Esophagus muscularis mucosa (tissue), 4 donors: ENCODE measurements around the gene CDC45. TPM values are rescaled to one million over a fixed set of nuclear protein-coding genes. Genes with fewer than 3 reads are reported as not detected.
"Not testable (repeated sequence)": the region's sequence is repeated elsewhere in the genome, so short reads cannot be mapped to it uniquely, and the experiment has no call there.

Source experiments
- DNase-seq: peaks from one replicate; pipeline ENCODE4 v3.0.0-alpha.2; 2017; ENCODE audit errors: extremely low spot score
- H3K27ac ChIP-seq, 4 donors: fragments of 200-600 bp; sonication (generic); replicated peaks in 1 of 4; 1 replicate in 3 of 4; 2 replicates in 1 of 4; pipeline ENCODE4 v1.5.1; 2016 to 2019; ENCODE audit warnings: mild to moderate bottlenecking in 1 of 4
- H3K27me3 ChIP-seq, 4 donors: fragments of 200-600 bp; sonication (generic); one replicate each; pipeline versions ENCODE4 v1.5.1 to v1.6.0; 2016 to 2019
- H3K36me3 ChIP-seq, 4 donors: fragments of 200-600 bp; sonication (generic); one replicate each; pipeline ENCODE4 v1.5.1; 2016 to 2019
- H3K4me1 ChIP-seq, 4 donors: fragments of 200-600 bp; sonication (generic); one replicate each; pipeline ENCODE4 v1.5.1; 2016 to 2019
- H3K4me3 ChIP-seq, 4 donors: fragments of 200-600 bp; sonication (generic); 1 replicate in 2 of 4; 2 replicates in 2 of 4; pipeline ENCODE4 v1.5.1; 2016 to 2019; ENCODE audit warnings: mild to moderate bottlenecking in 4 of 4, moderate library complexity in 1 of 4
- H3K9me3 ChIP-seq, 4 donors: fragments of 200-600 bp; sonication (generic); 1 replicate in 3 of 4; 2 replicates in 1 of 4; pipeline ENCODE4 v1.5.1; 2016 to 2019
- EP300 ChIP-seq: sonication (generic); formaldehyde crosslinking; IDR thresholded peaks from one replicate; pipeline ENCODE4 v1.6.1; 2017; ENCODE audit warnings: antibody characterized with exemption
- POLR2A ChIP-seq: fragments of 450-650 bp; IDR thresholded peaks from one replicate; pipeline ENCODE4 v1.6.1; 2017; ENCODE audit warnings: antibody characterized with exemption, moderate library complexity, mild to moderate bottlenecking, low read depth
- POLR2AphosphoS5 ChIP-seq, 2 donors: sonication (generic); formaldehyde crosslinking; IDR thresholded peaks; one replicate each; pipeline ENCODE4 v1.6.1; 2017; ENCODE audit warnings: antibody characterized with exemption in 2 of 2
- WGBS: methylation state at CpG from one replicate; pipeline ENCODE4 v1.1.5; 2018; 5-methylcytosine and 5-hydroxymethylcytosine counted together
- intact Hi-C: fragments of 100-400 bp; cut with DNase I; formaldehyde crosslinking; loops from one replicate; pipeline ENCODE4 v1.15.1; 2023
- total RNA-seq, 4 donors: library from RNA; depleted of rRNA; stranded (reverse); fragments of >200 nt; gene quantifications; one replicate each; pipeline versions ENCODE4 v1.1.0 to v1.2.1, GENCODE V29; 2016
- TF ChIP-seq, protein P1 (sequence below), 3 experiments: fragments of 200-600 bp in 2 of 3; fragments of 450-650 bp in 1 of 3; sonication (generic) in 2 of 3; IDR thresholded peaks; one replicate each; pipeline ENCODE4 v1.5.1; 2017 to 2019; ENCODE audit warnings: antibody characterized with exemption in 3 of 3, mild to moderate bottlenecking in 2 of 3, moderate library complexity in 1 of 3

CDC45 gene
- total RNA-seq, 4 donors from 2014 or later = 0.32 to 1.1 (median 0.42) TPM; not detected in 1

DNA sequence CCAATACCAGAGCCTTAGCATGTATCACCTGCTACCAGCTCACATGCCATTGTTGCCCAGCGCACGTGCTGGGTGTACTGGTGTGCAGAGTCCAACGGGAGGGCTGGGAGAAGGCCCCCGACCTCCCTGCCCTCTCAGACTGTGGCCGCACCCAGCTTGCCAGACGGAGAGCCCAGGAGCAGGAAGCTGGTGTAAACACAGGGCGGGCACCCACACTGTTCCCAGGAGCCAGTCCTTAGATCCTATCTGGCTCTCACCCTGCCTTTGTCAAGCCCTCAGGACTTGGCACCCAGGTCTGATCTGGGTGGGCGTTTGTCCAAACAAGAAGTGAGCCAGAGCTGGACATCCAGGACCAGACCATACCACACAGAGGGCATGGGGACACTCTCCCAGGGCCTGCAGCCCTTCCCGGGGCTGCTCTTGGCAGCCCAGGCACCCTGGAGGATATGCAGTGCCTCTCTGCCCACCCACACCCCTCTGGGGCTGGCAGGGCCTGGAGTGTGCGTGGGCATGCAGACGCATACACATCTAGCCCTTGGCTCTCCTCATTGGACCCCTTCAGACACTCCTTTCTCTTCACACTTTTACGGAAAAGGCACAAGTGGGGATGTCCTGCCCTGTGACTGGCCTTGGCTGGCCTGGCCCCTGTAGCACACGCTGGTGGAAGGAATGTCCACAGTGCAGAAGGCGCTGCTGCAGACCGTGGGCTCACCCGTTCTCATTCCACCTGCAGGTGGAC, 64.4 kb downstream of the CDC45 start:
- no peak overlapping the region for H3K4me3 ChIP-seq
- H3K36me3 ChIP-seq = no peaks in the 10 kb centered on the region
- no peak for DNase-seq
- no peak overlapping the region for H3K27ac ChIP-seq
- 64% methylated on average over 15 of the region's 16 CpGs for WGBS
- H3K27me3 ChIP-seq = peaks cover 0 to 20% (median 0%) of the 10 kb centered on the region in 4 donors
- intact Hi-C loops = no loop called here
- TF ChIP-seq, protein P1, sequence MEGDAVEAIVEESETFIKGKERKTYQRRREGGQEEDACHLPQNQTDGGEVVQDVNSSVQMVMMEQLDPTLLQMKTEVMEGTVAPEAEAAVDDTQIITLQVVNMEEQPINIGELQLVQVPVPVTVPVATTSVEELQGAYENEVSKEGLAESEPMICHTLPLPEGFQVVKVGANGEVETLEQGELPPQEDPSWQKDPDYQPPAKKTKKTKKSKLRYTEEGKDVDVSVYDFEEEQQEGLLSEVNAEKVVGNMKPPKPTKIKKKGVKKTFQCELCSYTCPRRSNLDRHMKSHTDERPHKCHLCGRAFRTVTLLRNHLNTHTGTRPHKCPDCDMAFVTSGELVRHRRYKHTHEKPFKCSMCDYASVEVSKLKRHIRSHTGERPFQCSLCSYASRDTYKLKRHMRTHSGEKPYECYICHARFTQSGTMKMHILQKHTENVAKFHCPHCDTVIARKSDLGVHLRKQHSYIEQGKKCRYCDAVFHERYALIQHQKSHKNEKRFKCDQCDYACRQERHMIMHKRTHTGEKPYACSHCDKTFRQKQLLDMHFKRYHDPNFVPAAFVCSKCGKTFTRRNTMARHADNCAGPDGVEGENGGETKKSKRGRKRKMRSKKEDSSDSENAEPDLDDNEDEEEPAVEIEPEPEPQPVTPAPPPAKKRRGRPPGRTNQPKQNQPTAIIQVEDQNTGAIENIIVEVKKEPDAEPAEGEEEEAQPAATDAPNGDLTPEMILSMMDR (IDR thresholded peaks at IDR 0.05) = no peak
- TF ChIP-seq EP300 (no peak), POLR2A (no peak), POLR2AphosphoS5 (IDR thresholded peaks at IDR 0.05) (no peak)
- no peaks in the 10 kb centered on the region for H3K9me3 ChIP-seq
- no peaks in the 10 kb centered on the region for H3K4me1 ChIP-seq

DNA sequence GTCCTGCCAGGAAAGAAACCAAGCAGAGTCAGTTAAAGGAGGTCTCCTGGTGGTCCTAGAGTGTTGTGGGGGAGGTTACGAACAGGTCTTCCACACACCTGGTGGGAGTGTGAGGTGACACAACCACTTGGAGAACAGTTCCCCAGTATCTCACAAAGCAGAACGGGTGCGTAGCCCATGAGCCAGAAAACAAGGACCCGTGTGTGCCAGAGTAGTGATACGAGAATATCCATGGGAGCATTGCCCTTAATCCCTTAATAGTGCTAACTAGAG, 66.2 kb downstream of the CDC45 start:
- intact Hi-C loops = no loop called here
- WGBS = 88% methylated on average over 5 of the region's 5 CpGs
- H3K4me3 ChIP-seq = no peak overlapping the region

DNA sequence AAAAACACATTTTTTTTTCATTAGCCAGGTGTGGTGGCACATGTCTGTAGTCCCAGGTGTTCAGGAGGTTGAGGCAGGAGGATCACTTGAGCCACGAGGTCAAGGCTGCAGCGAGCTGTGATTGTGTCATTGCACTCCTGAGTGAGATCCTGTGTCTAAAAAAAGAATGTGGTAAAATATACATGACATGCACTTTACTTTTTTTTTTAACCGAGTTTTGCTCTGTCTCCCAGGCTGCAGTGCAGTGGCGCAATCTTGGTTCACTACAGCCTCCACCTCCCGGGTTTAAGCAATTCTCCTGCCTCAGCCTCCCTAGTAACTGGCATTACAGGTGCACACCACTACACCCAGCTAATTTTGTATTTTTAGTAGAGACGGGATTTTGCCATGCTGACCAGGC, 67.0 kb downstream of the CDC45 start:
- 63% methylated on average over 5 of the region's 6 CpGs for WGBS
- H3K9me3 ChIP-seq = no peaks in the 10 kb centered on the region
- H3K4me3 ChIP-seq = no peak overlapping the region
- H3K4me1 ChIP-seq = no peaks in the 10 kb centered on the region
- intact Hi-C loops = no loop called here
- H3K27me3 ChIP-seq = peaks cover 0 to 19% (median 0%) of the 10 kb centered on the region in 4 donors
- no peak for DNase-seq
- TF ChIP-seq POLR2A (no peak), EP300 (no peak), POLR2AphosphoS5 (IDR thresholded peaks at IDR 0.05) (no peak)
- TF ChIP-seq, protein P1 (IDR thresholded peaks at IDR 0.05) = no peak
- no peaks in the 10 kb centered on the region for H3K36me3 ChIP-seq
- no peak overlapping the region for H3K27ac ChIP-seq

More for the DNA sequence above, 66.2 kb downstream of the CDC45 start:
- H3K36me3 ChIP-seq = no peaks in the 10 kb centered on the region
- H3K4me1 ChIP-seq = no peaks in the 10 kb centered on the region
- DNase-seq = no peak
- H3K27ac ChIP-seq = no peak overlapping the region
- H3K27me3 ChIP-seq = peaks cover 0 to 19% (median 0%) of the 10 kb centered on the region in 4 donors
- H3K9me3 ChIP-seq = no peaks in the 10 kb centered on the region
- no peak for TF ChIP-seq POLR2A
- TF ChIP-seq POLR2AphosphoS5 (IDR thresholded peaks at IDR 0.05) = no peak
- no peak for TF ChIP-seq EP300
- TF ChIP-seq, protein P1 (IDR thresholded peaks at IDR 0.05) = no peak

DNA sequence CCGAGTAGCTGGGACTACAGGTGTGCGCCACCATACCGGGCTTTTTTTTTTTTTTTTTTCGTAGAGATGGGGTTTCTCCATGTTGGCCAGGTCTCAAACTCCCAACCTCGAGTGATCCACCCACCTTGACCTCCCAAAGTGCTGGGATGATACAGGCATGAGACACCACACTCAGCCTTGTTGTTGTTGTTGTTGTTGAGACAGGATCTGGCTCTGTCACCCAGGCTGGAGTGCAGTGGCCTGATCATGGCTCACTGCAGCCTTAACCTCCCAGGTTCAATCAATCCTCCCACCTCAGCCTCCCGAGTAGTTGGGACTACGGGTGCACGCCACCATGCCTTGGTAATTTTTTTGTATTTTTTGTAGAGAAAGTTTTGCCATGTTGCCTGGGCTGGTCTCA, 67.9 kb downstream of the CDC45 start:
- no peak for DNase-seq
- intact Hi-C loops = no loop called here
- no peak overlapping the region for H3K27ac ChIP-seq
- WGBS = 89% methylated on average over 8 of the region's 8 CpGs
- peaks cover 0 to 22% (median 0%) of the 10 kb centered on the region in 4 donors for H3K27me3 ChIP-seq
- H3K4me1 ChIP-seq = no peaks in the 10 kb centered on the region
- H3K36me3 ChIP-seq = no peaks in the 10 kb centered on the region
- no peaks in the 10 kb centered on the region for H3K9me3 ChIP-seq
- no peak overlapping the region for H3K4me3 ChIP-seq
- TF ChIP-seq POLR2A (no peak), POLR2AphosphoS5 (IDR thresholded peaks at IDR 0.05) (no peak), EP300 (no peak)
- TF ChIP-seq, protein P1 (IDR thresholded peaks at IDR 0.05) = no peak

GRCh38 chr22:19548427-19548826, 68.7 kb downstream of the CDC45 start:
- H3K27me3 ChIP-seq = peaks cover 0 to 22% (median 0%) of the 10 kb centered on the region in 4 donors
- H3K9me3 ChIP-seq, H3K4me1 ChIP-seq, H3K36me3 ChIP-seq, DNase-seq, H3K4me3 ChIP-seq, H3K27ac ChIP-seq, intact Hi-C loops: not testable (repeated sequence)
- 93% methylated on average over 4 of the region's 5 CpGs for WGBS
